Spleen (tissue), 7 donors: ENCODE results near the gene SH2D4B.

Experiments used
- POLR2A ChIP-seq, 3 donors: fragments of 450-650 bp; IDR thresholded peaks; one replicate each; pipeline ENCODE4 v1.5.1; 2017; ENCODE audit warnings: antibody characterized with exemption in 3 of 3, mild to moderate bottlenecking in 1 of 3
- TF ChIP-seq, protein P1 (sequence below), 11 experiments: fragments of 200-600 bp in 7 of 11; fragments of 450-650 bp in 4 of 11; sonication (generic) in 4 of 11; IDR thresholded peaks in 8 of 11; conservative IDR thresholded peaks in 3 of 11; 1 replicate in 7 of 11; 2 replicates in 4 of 11; pipeline versions ENCODE4 v1.4.0 to v1.8.0; 2016 to 2021; ENCODE audit warnings: antibody characterized with exemption in 11 of 11, inconsistent platforms in 4 of 11, mild to moderate bottlenecking in 1 of 11
- donor health status: DM: no; HTN: no; CAD: no; lungs with moderate emphysema.
- donor health status: DM: no; HTN: no; CAD: no.
- donor health status: DM: no; HTN: no; CAD: no.

DNA sequence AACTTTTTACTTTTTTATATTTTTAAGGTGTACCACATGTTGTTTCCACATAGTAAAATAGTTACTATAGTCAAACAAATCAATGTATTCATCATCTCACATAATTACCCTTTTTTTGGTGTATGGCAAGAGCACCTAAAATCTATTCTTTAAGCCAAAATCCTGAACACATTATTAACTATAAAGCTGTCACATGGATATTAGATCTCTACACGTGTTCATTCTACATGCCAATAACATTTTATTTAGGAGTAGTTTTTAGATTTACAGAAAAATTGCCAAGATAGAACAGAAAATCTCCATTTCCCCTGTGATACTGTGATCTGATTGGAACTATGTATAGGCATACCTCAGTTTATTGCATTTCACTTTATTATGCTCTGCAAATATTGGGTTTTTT lies 137.1 kb downstream of the SH2D4B start:
- TF ChIP-seq, protein P1, sequence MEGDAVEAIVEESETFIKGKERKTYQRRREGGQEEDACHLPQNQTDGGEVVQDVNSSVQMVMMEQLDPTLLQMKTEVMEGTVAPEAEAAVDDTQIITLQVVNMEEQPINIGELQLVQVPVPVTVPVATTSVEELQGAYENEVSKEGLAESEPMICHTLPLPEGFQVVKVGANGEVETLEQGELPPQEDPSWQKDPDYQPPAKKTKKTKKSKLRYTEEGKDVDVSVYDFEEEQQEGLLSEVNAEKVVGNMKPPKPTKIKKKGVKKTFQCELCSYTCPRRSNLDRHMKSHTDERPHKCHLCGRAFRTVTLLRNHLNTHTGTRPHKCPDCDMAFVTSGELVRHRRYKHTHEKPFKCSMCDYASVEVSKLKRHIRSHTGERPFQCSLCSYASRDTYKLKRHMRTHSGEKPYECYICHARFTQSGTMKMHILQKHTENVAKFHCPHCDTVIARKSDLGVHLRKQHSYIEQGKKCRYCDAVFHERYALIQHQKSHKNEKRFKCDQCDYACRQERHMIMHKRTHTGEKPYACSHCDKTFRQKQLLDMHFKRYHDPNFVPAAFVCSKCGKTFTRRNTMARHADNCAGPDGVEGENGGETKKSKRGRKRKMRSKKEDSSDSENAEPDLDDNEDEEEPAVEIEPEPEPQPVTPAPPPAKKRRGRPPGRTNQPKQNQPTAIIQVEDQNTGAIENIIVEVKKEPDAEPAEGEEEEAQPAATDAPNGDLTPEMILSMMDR (IDR thresholded peaks at IDR 0.05 in 8 of 11, conservative IDR thresholded peaks at IDR 0.05 in 3 of 11): no peak
- no peak for TF ChIP-seq POLR2A (IDR thresholded peaks at IDR 0.05)
